Measurements from ENCODE around the gene PRKCE. TPM values are rescaled to one million over a fixed set of nuclear protein-coding genes. Genes with fewer than 3 reads are reported as not detected.

PRKCE gene
- total and polyA plus RNA-seq, 2 of the 8 experiments (the other 6 are each of a cell fraction or from before 2014, with no cell fraction given) = 0.54 to 2.1 TPM

GRCh38 chr2:46058140-46058539, 406.7 kb downstream of the PRKCE start:
- H2BK5ac ChIP-seq (ENCODE audit: low read depth, low read length) = no peak overlapping the region
- no peak overlapping the region for H3K4ac ChIP-seq (replicated peaks; ENCODE audit: insufficient read length, low read depth, low read length)
- H4K8ac ChIP-seq (ENCODE audit: extremely low read depth, insufficient read depth, low read length) = no peak overlapping the region
- no peaks in the 10 kb centered on the region for H3K27me3 ChIP-seq (replicated peaks in 1 of 4; ENCODE audit: control insufficient read depth in 3 of 4, extremely low read depth in 1 of 4, insufficient read depth in 3 of 4, low read length in 3 of 4)
- H3K56ac ChIP-seq (replicated peaks; ENCODE audit: insufficient read length, low read depth, low read length) = no peak overlapping the region
- H3K14ac ChIP-seq (ENCODE audit: insufficient read length) = no peak overlapping the region
- H2BK12ac ChIP-seq (ENCODE audit: low read depth, low read length) = no peak overlapping the region
- H3K79me1 ChIP-seq (ENCODE audit: low read depth, low read length) = no peaks in the 10 kb centered on the region
- FAIRE-seq = no peak
- POLR2A ChIA-PET (ENCODE audit: partially characterized antibody) = interaction anchor here (1.0 kb wide), 1 partner anchor 86 kb away, joined by 3 read pairs; no protein-coding TSS in a partner anchor
- no peaks in the 10 kb centered on the region for H3K79me2 ChIP-seq (ENCODE audit: control insufficient read depth in 1 of 2, insufficient read depth in 2 of 2, low read length in 2 of 2)
- no peak overlapping the region for H4K91ac ChIP-seq (replicated peaks; ENCODE audit: insufficient read length, low read length)
- H3K9me3 ChIP-seq (ENCODE audit: insufficient read depth in 2 of 2, low read depth in 1 of 2, low read length in 1 of 2) = no peaks in the 10 kb centered on the region
- no peak overlapping the region for H3K18ac ChIP-seq (ENCODE audit: extremely low read depth, low read length)
- H3K4me3 ChIP-seq (ENCODE audit: extremely low read depth in 1 of 4, insufficient read depth in 2 of 4, low read depth in 3 of 4, low read length in 4 of 4) = no peak overlapping the region
- no peak overlapping the region for H3K27ac ChIP-seq (ENCODE audit: low read depth, low read length)
- no peak overlapping the region for H3K23ac ChIP-seq (ENCODE audit: insufficient read length)
- H2AK5ac ChIP-seq (ENCODE audit: low read depth, low read length) = no peak overlapping the region
- CTCF ChIA-PET (ENCODE audit: partially characterized antibody) = interaction anchor here (1.8 to 3.1 kb wide), 3 partner anchors 8 to 236 kb away, joined by 4 to 9 read pairs (median 7); no protein-coding TSS in a partner anchor
- no peaks in the 10 kb centered on the region for H3K36me3 ChIP-seq (ENCODE audit: control insufficient read depth in 2 of 4, insufficient read depth in 4 of 4, low read length in 3 of 4)
- no peak overlapping the region for H2AFZ ChIP-seq (ENCODE audit: low read length)
- H4K20me1 ChIP-seq (replicated peaks in 1 of 2; ENCODE audit: control insufficient read depth in 1 of 2, insufficient read depth in 2 of 2, low read length in 2 of 2) = no peaks in the 10 kb centered on the region
- no peaks in the 10 kb centered on the region; a peak in 1 of 7 replicates for H3K4me1 ChIP-seq (replicated peaks in 1 of 4; ENCODE audit: control insufficient read depth in 3 of 4, insufficient read depth in 4 of 4, low read length in 3 of 4)
- H3K23me2 ChIP-seq (ENCODE audit: low read depth, low read length) = no peaks in the 10 kb centered on the region
- H3K9ac ChIP-seq (replicated peaks in 1 of 4; ENCODE audit: extremely low read depth in 1 of 4, low read depth in 3 of 4, low read length in 3 of 4) = no peak overlapping the region
- H2BK120ac ChIP-seq (replicated peaks; ENCODE audit: low read depth, low read length) = no peak overlapping the region
- no peak overlapping the region for H2BK20ac ChIP-seq (ENCODE audit: low read length)
- H2BK15ac ChIP-seq (ENCODE audit: low read length) = no peak overlapping the region
- H3K4me2 ChIP-seq (ENCODE audit: insufficient read depth in 1 of 2, low read depth in 2 of 2, low read length in 2 of 2) = no peak overlapping the region
- 82% methylated on average over 5 of the region's 5 CpGs; no CpG with 5 or more reads in 1 of the 2 experiments for WGBS, 2 experiments (ENCODE audit: extremely low coverage in 1 of 2, insufficient coverage in 1 of 2, insufficient read length in 1 of 2, insufficient replicate concordance in 2 of 2, low coverage in 1 of 2, low lambda C conversion rate in 2 of 2, missing lambda C conversion rate in 1 of 2)
- H4K5ac ChIP-seq (ENCODE audit: insufficient read length, low read depth, low read length) = no peak overlapping the region
- no peak for DNase-seq (ENCODE audit: low read depth in 1 of 2, low spot score in 2 of 2)
- TF ChIP-seq SUZ12 (IDR thresholded peaks at IDR 0.05; ENCODE audit: low read length) = no peak
- TF ChIP-seq NRF1 (IDR thresholded peaks at IDR 0.05; ENCODE audit: low read depth, low read length) = no peak
- TF ChIP-seq YY1 (IDR thresholded peaks at IDR 0.05; ENCODE audit: low read depth, low read length) = no peak
- TF ChIP-seq KDM1A (IDR thresholded peaks at IDR 0.05; ENCODE audit: borderline replicate concordance, low read length) = no peak
- TF ChIP-seq CHD1 (IDR thresholded peaks at IDR 0.05; ENCODE audit: low read depth, low read length) = no peak
- TF ChIP-seq ZNF274 (IDR thresholded peaks at IDR 0.05; ENCODE audit: borderline replicate concordance, extremely low read depth, low read length) = no peak
- TF ChIP-seq JUN (IDR thresholded peaks at IDR 0.05; ENCODE audit: low read depth, low read length) = no peak
- no peak for TF ChIP-seq E2F6 (IDR thresholded peaks at IDR 0.05)
- no peak for TF ChIP-seq GABPA (IDR thresholded peaks at IDR 0.05; ENCODE audit: borderline replicate concordance, insufficient read depth, low read length)
- no peak for TF ChIP-seq NANOG (IDR thresholded peaks at IDR 0.05; ENCODE audit: insufficient read depth, low read depth, low read length, poor library complexity, severe bottlenecking)
- TF ChIP-seq CEBPB (IDR thresholded peaks at IDR 0.05; ENCODE audit: low read depth, low read length) = no peak
- TF ChIP-seq CBX5 (IDR thresholded peaks at IDR 0.05; ENCODE audit: low read depth, low read length) = no peak
- TF ChIP-seq SAP30 (IDR thresholded peaks at IDR 0.05; ENCODE audit: insufficient read depth, insufficient replicate concordance, low read length) = no peak
- no peak for TF ChIP-seq EP300 (IDR thresholded peaks at IDR 0.05; ENCODE audit: borderline replicate concordance in 1 of 2, low read depth in 2 of 2, low read length in 2 of 2)
